ENCODE results near the gene PRPF19. TPM values are rescaled to one million over a fixed set of nuclear protein-coding genes. Genes with fewer than 3 reads are reported as not detected.
A peak's percentile ranks its signal among the peaks of the same experiment; 100 is the strongest.
"Not testable (repeated sequence)": the region's sequence is repeated elsewhere in the genome, so short reads cannot be mapped to it uniquely, and the experiment has no call there.

PRPF19 gene
- total and polyA plus RNA-seq, 4 donors = 49.0 to 115 (median 77.4) TPM

- peaks cover 29% of the 10 kb centered on the region for H3K4me1 ChIP-seq (ENCODE audit: control insufficient read depth, insufficient read depth, low read length)
- DNase-seq (ENCODE audit: low read depth in 4 of 6, low spot score in 6 of 6) = peak in 1 of 6 donors; percentile 49
- peak overlapping the region; percentile 69 for H3K4me3 ChIP-seq (ENCODE audit: low read depth, low read length)
- WGBS (ENCODE audit: insufficient coverage) = 44% methylated on average over 9 of the region's 12 CpGs
- H3K36me3 ChIP-seq (ENCODE audit: control insufficient read depth, insufficient read depth, low read length) = no peaks in the 10 kb centered on the region
- peak overlapping the region; percentile 95 for H3K27ac ChIP-seq (ENCODE audit: low read depth, low read length)
- H3K27me3 ChIP-seq (ENCODE audit: control insufficient read depth, insufficient read depth, low read length) = peaks cover 3% of the 10 kb centered on the region
- no peaks in the 10 kb centered on the region for H3K9me3 ChIP-seq (ENCODE audit: control insufficient read depth, insufficient read depth, low read length)
Observed at GRCh38 chr11:60912223-60912850, 6.0 kb upstream of the PRPF19 start.

DNA sequence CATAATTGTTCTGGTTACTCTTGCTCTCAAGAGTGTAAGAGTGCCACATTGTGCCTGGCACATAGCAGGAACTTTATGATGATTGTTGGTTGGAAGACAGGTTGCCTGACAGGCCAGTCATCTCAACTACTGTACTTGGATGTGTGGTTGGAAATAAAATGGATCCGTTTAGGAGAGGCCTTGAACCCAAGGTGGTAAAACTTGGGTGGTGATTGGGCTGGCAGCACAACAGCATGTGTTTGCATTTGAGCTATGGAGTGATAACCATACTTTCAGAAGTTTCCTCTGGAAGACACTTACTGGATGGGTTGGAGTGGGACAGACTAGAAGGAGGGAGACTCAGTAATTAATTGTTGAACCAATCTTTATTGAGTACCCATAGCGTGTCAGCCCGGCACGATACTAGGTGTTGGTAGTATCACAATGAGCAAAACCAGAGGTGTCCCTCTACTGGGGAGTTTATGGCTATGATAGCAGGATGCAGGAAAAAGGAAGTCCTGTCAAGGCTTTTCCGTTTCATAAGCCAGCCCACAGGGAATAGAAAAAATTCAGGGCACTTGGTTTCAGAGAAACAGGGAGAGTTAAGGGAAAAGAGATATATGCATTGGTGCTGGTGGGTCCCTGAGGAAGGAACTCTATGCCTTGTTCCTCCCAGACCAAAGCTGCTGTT is 4.5 kb upstream of the PRPF19 start:
- H3K27ac ChIP-seq (ENCODE audit: low read depth, low read length) = no peak overlapping the region
- no peak for DNase-seq (ENCODE audit: low read depth in 4 of 6, low spot score in 6 of 6)
- peaks cover 23% of the 10 kb centered on the region for H3K4me1 ChIP-seq (ENCODE audit: control insufficient read depth, insufficient read depth, low read length)
- WGBS (ENCODE audit: insufficient coverage) = 77% methylated on average over 5 of the region's 5 CpGs
- peaks cover 3% of the 10 kb centered on the region for H3K27me3 ChIP-seq (ENCODE audit: control insufficient read depth, insufficient read depth, low read length)
- no peak overlapping the region for H3K4me3 ChIP-seq (ENCODE audit: low read depth, low read length)
- no peaks in the 10 kb centered on the region for H3K9me3 ChIP-seq (ENCODE audit: control insufficient read depth, insufficient read depth, low read length)
- H3K36me3 ChIP-seq (ENCODE audit: control insufficient read depth, insufficient read depth, low read length) = no peaks in the 10 kb centered on the region

DNA sequence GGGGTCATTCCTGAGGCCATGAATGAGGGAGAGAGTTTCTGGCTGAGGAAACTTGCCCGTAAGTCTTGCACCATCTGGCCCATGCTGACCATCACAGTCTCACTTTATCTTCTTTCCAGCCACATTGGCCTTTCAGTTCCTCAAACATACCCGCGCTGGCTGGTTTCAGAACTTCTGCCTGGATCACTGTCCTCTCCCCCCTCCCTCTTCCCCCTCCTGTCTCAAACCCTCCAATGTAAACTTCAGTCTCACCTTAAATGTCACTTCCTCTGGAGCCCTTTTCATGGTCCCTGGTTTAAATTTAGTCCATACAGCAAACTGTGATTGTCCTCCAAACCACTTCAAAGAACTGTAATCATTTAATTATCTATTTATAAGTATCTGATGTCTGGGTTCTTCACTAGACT is 3.9 kb upstream of the PRPF19 start:
- peak overlapping the region; percentile 33 for H3K27ac ChIP-seq (ENCODE audit: low read depth, low read length)
- 71% methylated on average over 3 of the region's 3 CpGs for WGBS (ENCODE audit: insufficient coverage)
- no peak overlapping the region for H3K4me3 ChIP-seq (ENCODE audit: low read depth, low read length)
- DNase-seq (ENCODE audit: low read depth in 4 of 6, low spot score in 6 of 6) = no peak
- H3K36me3 ChIP-seq (ENCODE audit: control insufficient read depth, insufficient read depth, low read length) = no peaks in the 10 kb centered on the region
- peaks cover 23% of the 10 kb centered on the region for H3K4me1 ChIP-seq (ENCODE audit: control insufficient read depth, insufficient read depth, low read length)
- no peaks in the 10 kb centered on the region for H3K9me3 ChIP-seq (ENCODE audit: control insufficient read depth, insufficient read depth, low read length)
- H3K27me3 ChIP-seq (ENCODE audit: control insufficient read depth, insufficient read depth, low read length) = peaks cover 3% of the 10 kb centered on the region

DNA sequence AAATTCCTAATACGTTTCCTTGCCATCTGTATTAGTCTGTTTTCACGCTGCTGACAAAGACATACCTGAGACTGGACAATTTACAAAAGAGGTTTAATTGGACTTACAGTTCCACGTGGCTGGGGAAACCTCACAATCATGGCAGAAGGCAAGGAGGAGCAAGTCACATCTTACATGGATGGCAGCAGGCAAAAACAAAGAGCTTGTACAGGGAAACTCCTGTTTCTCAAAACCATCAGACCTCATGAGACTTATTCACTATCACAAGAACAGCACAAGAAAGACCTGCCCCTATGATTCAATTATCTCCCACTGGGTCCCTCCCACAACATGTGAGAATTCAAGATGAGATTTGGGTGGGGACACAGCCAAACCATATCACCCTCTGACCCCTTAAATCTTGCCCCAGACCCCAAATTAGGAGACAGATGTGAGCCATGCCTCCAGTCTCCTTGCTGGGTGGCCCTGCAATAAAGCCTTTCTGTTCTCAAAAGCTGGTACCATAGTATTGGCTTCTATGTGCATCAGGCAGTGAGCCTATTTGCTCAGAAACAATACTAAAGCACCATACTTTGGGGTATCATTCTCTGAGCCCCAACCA is 3.4 kb upstream of the PRPF19 start:
- WGBS (ENCODE audit: insufficient coverage) = 47% methylated on average over 3 of the region's 3 CpGs
- H3K27ac ChIP-seq (ENCODE audit: low read depth, low read length) = peak overlapping the region; percentile 33

GRCh38 chr11:60908803-60909202 is 2.4 kb upstream of the PRPF19 start:
- H3K27me3 ChIP-seq (ENCODE audit: control insufficient read depth, insufficient read depth, low read length) = peaks cover 3% of the 10 kb centered on the region
- WGBS (ENCODE audit: insufficient coverage) = 0% methylated on average over 1 of the region's 1 CpG

More for the DNA sequence above, 3.4 kb upstream of the PRPF19 start:
- not testable (repeated sequence) for DNase-seq (ENCODE audit: low read depth in 4 of 6, low spot score in 6 of 6); H3K27me3 ChIP-seq (ENCODE audit: control insufficient read depth, insufficient read depth, low read length); H3K9me3 ChIP-seq (ENCODE audit: control insufficient read depth, insufficient read depth, low read length); H3K4me3 ChIP-seq (ENCODE audit: low read depth, low read length); H3K36me3 ChIP-seq (ENCODE audit: control insufficient read depth, insufficient read depth, low read length)
- H3K4me1 ChIP-seq (ENCODE audit: control insufficient read depth, insufficient read depth, low read length) = peaks cover 21% of the 10 kb centered on the region

DNA sequence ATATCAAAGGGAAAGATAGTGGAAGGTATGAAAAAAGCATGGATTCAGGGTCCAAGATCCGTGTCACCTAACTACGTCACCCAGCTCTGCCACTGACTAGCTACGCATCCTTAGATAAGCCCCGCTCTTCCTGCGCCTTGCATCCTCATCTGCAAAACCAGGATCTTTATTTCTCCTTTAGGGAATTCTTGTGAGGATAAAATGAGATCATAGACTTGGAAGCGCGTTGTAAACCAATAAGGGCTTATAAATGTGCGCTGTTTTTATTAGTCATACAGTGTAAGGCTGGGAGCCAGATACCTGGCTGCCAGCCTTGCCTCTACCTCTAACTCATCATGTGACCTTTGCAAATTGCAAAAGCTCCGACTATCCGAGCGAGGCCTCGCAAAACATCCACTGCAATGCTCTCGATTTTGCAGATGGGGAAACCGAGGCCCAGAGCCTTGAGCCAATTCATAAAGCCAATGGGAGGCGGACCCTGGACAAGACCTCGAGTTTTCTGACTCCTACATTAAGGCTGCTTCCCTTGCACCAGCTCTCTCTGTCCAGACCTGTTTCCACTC is 753 bp downstream of the PRPF19 start:
- DNase-seq (ENCODE audit: low read depth in 4 of 6, low spot score in 6 of 6) = peak in 1 of 6 donors; percentile 51
- H3K4me3 ChIP-seq (ENCODE audit: low read depth, low read length) = peak overlapping the region; percentile 58
- H3K9me3 ChIP-seq (ENCODE audit: control insufficient read depth, insufficient read depth, low read length) = no peaks in the 10 kb centered on the region
- peaks cover 25% of the 10 kb centered on the region for H3K36me3 ChIP-seq (ENCODE audit: control insufficient read depth, insufficient read depth, low read length)
- 0% methylated on average over 9 of the region's 16 CpGs for WGBS (ENCODE audit: insufficient coverage)
- H3K4me1 ChIP-seq (ENCODE audit: control insufficient read depth, insufficient read depth, low read length) = peaks cover 6% of the 10 kb centered on the region
- peak overlapping the region; percentile 25 for H3K27ac ChIP-seq (ENCODE audit: low read depth, low read length)
- H3K27me3 ChIP-seq (ENCODE audit: control insufficient read depth, insufficient read depth, low read length) = peaks cover 3% of the 10 kb centered on the region

More at GRCh38 chr11:60908803-60909202, 2.4 kb upstream of the PRPF19 start:
- Histone ChIP-seq H3K36me3 (ENCODE audit: control insufficient read depth, insufficient read depth, low read length) (peaks cover under 1% of the 10 kb centered on the region), H3K27ac (ENCODE audit: low read depth, low read length) (no peak overlapping the region), H3K4me1 (ENCODE audit: control insufficient read depth, insufficient read depth, low read length) (peaks cover 17% of the 10 kb centered on the region), H3K9me3 (ENCODE audit: control insufficient read depth, insufficient read depth, low read length) (no peaks in the 10 kb centered on the region), H3K4me3 (ENCODE audit: low read depth, low read length) (no peak overlapping the region)
- no peak for DNase-seq (ENCODE audit: low read depth in 4 of 6, low spot score in 6 of 6)

GRCh38 chr11:60905047-60905446 is 1.3 kb downstream of the PRPF19 start:
- H3K27me3 ChIP-seq (ENCODE audit: control insufficient read depth, insufficient read depth, low read length) = peaks cover 2% of the 10 kb centered on the region
- WGBS (ENCODE audit: insufficient coverage) = no CpG with 5 or more reads among the region's 6 CpGs
- H3K9me3 ChIP-seq (ENCODE audit: control insufficient read depth, insufficient read depth, low read length) = no peaks in the 10 kb centered on the region
- peak in 1 of 6 donors; percentile 7 for DNase-seq (ENCODE audit: low read depth in 4 of 6, low spot score in 6 of 6)
- H3K4me3 ChIP-seq (ENCODE audit: low read depth, low read length) = peak overlapping the region; percentile 58
- H3K36me3 ChIP-seq (ENCODE audit: control insufficient read depth, insufficient read depth, low read length) = peaks cover 30% of the 10 kb centered on the region
- peaks cover 6% of the 10 kb centered on the region for H3K4me1 ChIP-seq (ENCODE audit: control insufficient read depth, insufficient read depth, low read length)
- H3K27ac ChIP-seq (ENCODE audit: low read depth, low read length) = no peak overlapping the region

- DNase-seq (ENCODE audit: low read depth in 4 of 6, low spot score in 6 of 6) = no peak
- H3K27ac ChIP-seq (ENCODE audit: low read depth, low read length) = no peak overlapping the region
- H3K27me3 ChIP-seq (ENCODE audit: control insufficient read depth, insufficient read depth, low read length) = no peaks in the 10 kb centered on the region
- H3K4me1 ChIP-seq (ENCODE audit: control insufficient read depth, insufficient read depth, low read length) = peaks cover 6% of the 10 kb centered on the region
- no peak overlapping the region for H3K4me3 ChIP-seq (ENCODE audit: low read depth, low read length)
- 96% methylated on average over 11 of the region's 11 CpGs for WGBS (ENCODE audit: insufficient coverage)
- no peaks in the 10 kb centered on the region for H3K9me3 ChIP-seq (ENCODE audit: control insufficient read depth, insufficient read depth, low read length)
- H3K36me3 ChIP-seq (ENCODE audit: control insufficient read depth, insufficient read depth, low read length) = peaks cover 45% of the 10 kb centered on the region
Observed at GRCh38 chr11:60902625-60903024, 3.8 kb downstream of the PRPF19 start.

GRCh38 chr11:60900673-60901404 is 5.5 kb downstream of the PRPF19 start:
- peak in 1 of 6 donors; percentile 29 for DNase-seq (ENCODE audit: low read depth in 4 of 6, low spot score in 6 of 6)

More at GRCh38 chr11:60900673-60901404, 5.5 kb downstream of the PRPF19 start:
- Histone ChIP-seq H3K36me3 (ENCODE audit: control insufficient read depth, insufficient read depth, low read length) (peaks cover 50% of the 10 kb centered on the region), H3K4me3 (ENCODE audit: low read depth, low read length) (no peak overlapping the region), H3K4me1 (ENCODE audit: control insufficient read depth, insufficient read depth, low read length) (peaks cover 6% of the 10 kb centered on the region), H3K27me3 (ENCODE audit: control insufficient read depth, insufficient read depth, low read length) (no peaks in the 10 kb centered on the region), H3K9me3 (ENCODE audit: control insufficient read depth, insufficient read depth, low read length) (no peaks in the 10 kb centered on the region), H3K27ac (ENCODE audit: low read depth, low read length) (no peak overlapping the region)
- WGBS (ENCODE audit: insufficient coverage) = 81% methylated on average over 13 of the region's 13 CpGs

Measured in spinal cord (tissue), 10 donors.